ENCODE measurements around the gene BICDL2.
A peak's percentile ranks its signal among the peaks of the same experiment; 100 is the strongest.

BICDL2 gene

GRCh38 chr16:3045758-3046640 lies 9.3 kb upstream of the BICDL2 start, which contains the start of gene MMP25:
Gene MMP25, plus strand, starts transcription at chr16:3046561. Its CDS starts 357 bp downstream, at chr16:3046918.
- DNase-seq = no peak

DNA sequence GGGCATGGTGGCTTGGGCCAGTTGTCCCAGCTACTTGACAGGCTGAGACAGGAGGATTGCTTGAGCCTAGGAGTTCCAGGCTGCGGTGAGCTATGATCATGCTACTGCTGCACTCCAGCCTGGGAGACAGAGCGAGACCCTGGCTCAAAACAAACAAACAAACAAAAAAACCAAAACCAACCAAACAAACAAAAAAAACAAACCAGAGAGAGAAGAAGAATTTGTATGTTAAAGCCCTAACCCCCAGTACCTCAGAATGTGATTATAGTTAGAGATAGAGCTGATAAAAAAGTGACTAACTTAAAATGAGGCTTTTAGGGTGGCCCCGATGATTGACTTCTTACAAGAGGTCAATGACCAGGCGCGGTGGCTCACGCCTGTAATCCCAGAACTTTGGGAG lies 8.0 kb upstream of the BICDL2 start:
- no peak for DNase-seq

- no peak for DNase-seq
Measured at GRCh38 chr16:3042376-3042775, 5.6 kb upstream of the BICDL2 start.

DNA sequence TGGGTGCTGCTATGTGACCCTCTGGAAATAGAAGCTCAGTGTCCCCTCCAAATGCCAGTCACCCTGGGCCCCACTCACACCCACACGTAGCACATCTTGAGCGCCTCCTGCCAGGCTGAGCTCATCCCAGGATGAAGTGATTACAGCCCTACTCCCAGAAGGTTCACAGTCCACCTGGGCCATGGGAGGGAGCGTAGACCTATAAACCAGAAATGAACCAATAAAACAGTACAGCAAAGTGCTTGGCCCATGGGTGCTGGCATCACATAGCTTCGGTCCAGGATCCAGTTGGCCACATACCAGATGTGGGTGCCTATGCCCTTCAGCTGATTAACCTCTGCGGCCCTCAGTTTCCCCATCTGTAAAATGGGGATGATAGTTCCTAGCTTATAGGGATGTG lies 2.2 kb upstream of the BICDL2 start:
- DNase-seq = no peak

GRCh38 chr16:3038256-3038655 lies 1.5 kb upstream of the BICDL2 start:
- DNase-seq = no peak

DNA sequence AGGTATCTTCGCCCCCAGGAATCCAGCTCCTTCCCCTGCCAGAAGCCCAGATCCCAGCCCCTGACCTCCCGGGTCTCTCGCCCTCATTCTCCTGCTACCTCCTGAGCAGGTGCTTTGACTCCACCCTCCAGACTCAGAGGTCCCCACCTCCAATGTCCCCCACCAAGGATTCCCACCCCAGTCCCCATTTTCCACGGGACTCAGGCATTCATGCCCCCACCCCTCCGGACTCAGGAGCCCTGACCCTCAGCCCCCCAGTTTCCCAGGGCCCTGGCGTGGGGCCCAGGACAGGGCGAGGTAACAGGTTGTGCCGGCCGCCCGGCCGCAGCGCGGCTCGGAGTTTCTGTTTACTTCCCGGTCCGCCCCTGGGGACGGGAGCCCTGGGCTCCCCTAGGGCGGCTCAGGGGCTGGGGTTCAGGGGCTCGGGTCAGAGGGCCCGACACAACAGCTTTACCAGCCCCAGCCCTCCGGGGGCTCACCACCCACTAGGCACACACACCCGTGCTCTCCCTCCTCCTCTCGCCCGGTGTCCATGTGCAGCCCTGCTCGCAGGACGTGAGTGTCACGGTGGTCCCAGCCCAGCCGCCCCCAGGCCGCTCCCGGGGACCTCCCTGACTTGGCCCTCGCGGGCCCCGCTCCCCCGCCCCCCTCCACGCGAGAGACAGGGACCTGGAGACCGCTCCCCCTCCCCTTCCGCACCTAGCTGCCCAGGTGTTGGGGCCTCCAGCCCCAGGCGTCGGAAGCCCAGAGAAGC lies 595 bp downstream of the BICDL2 start:
- no peak for DNase-seq

GRCh38 chr16:3035289-3035971 lies 1.3 kb downstream of the BICDL2 start:
- DNase-seq = no peak

GRCh38 chr16:3032624-3033023 lies 4.1 kb downstream of the BICDL2 start:
- DNase-seq = no peak

- no peak for DNase-seq
Measured at GRCh38 chr16:3030222-3031212, 6.2 kb downstream of the BICDL2 start.

DNA sequence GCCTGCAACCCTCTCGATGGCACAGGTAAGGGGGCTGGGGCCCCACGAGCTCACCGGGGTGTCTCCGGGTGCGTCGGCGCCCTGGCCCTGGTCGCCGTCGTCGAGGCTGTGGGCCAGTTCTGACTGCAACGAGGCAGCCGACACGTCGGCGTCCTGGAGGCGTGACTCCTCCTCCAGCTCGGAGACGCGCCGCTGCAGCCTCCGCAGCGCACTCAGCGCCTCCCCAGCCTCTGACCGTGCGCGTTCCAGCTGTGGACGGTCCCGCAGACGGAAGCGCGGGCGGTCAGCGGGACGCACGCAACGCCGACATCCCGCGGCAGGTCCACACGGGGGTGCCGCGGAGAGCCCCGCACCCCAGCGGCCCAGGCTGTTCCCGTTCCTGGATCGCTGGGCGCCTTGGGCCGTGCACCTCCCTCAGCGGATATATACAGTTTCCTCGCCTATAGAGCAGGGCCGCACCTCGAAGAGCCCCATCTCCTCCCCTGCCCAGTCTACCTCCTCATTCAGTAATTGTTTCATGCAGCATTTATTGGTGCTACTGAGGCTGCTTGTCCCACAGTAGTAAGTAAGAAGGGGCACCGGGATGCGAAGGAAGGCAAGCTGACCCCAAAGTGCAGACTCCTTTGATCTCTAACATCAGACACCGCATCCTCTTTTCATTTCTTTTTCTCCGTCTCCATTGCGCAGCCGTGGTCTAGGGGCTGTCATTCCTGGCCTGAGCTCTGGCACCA lies 7.1 kb downstream of the BICDL2 start:
- DNase-seq = no peak

DNA sequence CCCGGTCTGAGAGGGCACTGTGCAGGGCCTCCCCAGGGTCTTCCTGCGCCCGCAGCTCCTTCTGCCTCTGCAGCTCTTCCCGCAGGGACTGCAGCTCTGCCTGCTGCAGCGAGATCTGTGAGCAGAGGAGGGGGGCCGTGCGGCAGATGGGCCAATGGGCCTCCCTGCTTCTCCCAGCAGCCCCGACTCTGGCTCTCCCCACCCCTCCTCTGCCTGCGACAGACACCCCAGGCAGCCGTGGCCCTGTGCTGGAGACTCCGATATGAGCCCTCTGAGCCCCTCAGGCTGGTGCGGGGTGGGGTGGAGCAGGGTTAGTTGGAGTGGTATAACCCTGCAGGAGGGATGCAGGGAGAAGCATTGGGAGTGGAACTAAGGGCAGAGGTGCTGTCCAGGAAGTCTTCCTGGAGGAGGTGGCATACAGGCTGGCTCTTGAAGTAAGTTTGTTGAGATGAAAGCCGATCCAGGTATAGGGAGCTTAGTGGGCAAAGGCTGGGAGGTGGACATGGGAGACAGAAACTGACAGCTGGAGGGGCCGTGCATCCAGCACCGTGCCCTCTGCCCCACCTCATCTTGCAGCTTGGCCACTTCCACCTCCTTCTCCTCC lies 7.9 kb downstream of the BICDL2 start:
- no peak for DNase-seq

DNA sequence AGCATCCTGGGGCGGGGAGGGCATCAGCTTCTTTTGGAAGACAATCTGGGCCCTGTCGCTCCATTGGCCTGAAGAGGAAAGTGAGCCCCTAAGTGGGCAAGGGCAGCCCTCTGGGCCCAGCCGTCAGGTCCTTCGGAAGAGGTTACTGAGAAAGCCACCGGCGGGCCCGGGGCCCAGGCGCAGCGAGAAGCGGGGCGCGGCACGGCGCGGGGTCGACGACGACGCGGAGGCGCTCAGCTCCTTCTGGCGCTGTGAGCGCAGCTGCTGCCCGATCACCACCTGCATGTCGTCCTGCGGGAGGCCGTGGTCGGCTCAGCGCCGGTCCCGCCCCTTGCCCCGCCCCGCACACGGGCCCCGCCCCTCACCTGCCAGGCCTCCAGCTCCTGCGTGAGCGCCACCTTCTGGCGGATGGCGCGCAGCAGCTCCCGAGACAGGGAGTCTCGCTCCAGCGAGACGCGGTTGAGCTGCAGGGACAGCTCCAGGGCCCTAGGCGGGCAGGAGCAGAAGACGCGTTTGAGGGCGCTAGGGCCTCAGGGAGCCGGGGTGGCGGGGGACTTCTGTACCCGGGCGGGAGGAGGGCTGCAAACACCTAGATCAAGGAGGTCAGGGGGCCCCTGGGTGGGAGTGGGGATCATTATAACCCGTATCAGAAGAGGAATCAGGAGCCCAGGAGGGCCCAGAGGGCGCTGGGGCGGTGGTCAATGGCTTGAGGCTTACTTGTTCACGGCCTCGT lies 8.6 kb downstream of the BICDL2 start:
- no peak for DNase-seq

DNA sequence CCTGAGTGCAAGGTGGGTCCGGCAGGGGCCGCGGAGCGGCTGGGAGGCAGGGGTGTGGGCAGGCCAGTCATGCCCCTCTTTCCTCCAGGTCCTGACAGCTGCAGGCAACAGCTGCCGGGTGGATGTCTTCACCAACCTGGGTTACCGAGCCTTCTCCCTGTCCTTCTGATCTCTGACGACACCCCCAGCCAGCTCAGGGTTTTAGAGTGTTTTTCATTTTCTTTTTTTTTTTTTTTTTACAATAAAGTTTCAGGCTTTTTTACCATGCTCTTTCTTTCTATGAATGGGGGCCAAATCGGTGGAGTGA lies 9.3 kb downstream of the BICDL2 start:
- no peak for DNase-seq

DNA sequence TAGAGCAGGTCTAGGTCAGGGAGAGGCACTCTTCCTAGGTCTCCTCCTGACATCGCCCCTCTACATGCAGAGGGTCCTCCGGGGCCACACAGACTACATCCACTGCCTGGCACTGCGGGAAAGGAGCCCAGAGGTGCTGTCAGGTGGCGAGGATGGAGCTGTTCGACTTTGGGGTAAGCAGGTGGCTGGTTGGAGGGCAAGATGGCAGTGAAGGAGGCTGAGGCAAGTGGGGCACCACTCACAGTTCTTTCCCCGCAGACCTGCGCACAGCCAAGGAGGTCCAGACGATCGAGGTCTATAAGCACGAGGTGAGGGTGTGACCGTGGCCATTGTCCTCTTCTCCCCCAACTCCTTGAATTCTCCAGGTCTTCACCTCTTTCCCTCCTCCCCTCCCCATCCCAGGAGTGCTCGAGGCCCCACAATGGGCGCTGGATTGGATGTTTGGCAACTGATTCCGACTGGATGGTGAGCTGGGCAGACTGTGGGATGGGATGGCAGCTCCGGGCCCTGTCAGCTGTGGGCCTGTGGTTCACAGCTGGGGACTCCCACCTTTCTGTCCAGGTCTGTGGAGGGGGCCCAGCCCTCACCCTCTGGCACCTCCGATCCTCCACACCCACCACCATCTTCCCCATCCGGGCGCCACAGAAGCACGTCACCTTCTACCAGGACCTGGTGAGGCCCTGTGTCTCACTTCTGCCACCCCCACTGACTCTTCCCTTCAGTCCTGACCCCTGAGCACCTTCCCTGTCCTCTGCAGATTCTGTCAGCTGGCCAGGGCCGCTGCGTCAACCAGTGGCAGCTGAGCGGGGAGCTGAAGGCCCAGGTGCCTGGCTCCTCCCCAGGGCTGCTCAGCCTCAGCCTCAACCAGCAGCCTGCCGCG lies 9.9 kb downstream of the BICDL2 start:
- DNase-seq = no peak

DNA sequence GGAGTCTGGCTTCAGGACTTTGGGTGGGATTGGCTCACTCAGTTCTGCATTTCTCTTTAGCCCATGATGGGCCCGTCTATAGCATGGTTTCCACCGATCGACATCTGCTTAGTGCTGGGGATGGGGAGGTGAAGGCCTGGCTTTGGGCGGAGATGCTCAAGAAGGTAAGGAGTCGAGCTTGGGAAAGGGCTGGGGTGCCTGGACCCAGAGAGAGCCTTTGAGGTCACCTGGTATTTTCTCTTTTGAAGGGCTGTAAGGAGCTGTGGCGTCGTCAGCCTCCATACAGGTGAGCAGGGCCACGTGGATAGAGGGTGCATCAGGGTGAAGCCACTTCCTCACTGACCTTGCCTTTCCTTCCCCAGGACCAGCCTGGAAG lies 10.8 kb downstream of the BICDL2 start:
- DNase-seq = no peak

GRCh38 chr16:3025032-3026002 lies 11.4 kb downstream of the BICDL2 start:
- DNase-seq = no peak

DNA sequence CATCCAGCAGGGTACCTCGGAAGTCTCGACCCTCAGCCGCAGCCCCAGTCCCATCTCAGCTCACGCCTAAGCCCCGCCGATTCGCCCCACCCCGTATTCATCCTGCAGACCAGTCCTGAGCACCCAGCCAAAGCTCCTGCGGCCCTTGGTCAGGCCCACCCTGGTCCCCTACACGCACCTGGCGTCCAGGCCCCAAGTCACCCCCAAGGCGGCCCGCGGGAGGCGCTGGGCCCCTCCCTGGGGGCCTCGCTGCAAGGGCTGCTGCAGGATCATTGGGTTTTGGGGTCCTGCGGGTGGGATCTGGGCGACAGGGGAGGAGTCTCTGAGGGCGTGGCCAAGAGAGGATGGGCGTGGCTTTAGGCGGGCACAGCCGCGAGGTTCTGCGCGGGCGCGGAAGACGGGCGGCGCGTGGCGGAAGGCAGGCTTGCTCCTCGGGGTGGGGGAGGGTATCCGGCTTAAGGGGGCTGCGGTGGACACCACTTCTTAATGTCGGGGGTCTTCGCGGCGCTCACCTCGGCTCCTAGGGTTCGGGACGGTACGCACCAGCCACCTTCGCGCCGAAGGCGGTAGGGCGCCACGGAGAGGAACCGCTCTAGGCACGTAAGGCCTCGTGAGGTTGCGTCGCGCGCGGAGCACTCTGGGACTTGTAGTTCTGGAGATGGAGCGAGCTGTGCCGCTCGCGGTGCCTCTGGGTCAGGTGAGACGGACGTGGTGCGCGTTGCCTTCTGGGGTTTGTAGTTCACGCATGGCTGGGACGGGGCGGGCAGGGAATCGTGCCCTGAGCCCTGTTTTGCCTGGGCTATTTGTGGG lies 12.9 kb downstream of the BICDL2 start, which contains the start of the genes HCFC1R1 and THOC6:
TSS of gene HCFC1R1 (minus strand) at position 274 of the 810 bp plus-strand sequence. CDS start at position 273, 1 bp downstream.
TSS of gene THOC6 (plus strand) at position 367 of the 810 bp plus-strand sequence. CDS start at position 659, 292 bp downstream.
- peak; percentile 61 for DNase-seq
